GM18511 (cell line): Measurements from ENCODE around the gene SSBP4.
"Not testable (repeated sequence)": the region's sequence is repeated elsewhere in the genome, so short reads cannot be mapped to it uniquely, and the experiment has no call there.

Experiments
- ATAC-seq: cut with Tn5 transposase; IDR thresholded peaks from one replicate; pipeline ENCODE4 v1.9.1; 2021; ENCODE audit warnings: mild to moderate bottlenecking, moderate library complexity; ENCODE audit not compliant: unreplicated experiment

The SSBP4 gene

DNA sequence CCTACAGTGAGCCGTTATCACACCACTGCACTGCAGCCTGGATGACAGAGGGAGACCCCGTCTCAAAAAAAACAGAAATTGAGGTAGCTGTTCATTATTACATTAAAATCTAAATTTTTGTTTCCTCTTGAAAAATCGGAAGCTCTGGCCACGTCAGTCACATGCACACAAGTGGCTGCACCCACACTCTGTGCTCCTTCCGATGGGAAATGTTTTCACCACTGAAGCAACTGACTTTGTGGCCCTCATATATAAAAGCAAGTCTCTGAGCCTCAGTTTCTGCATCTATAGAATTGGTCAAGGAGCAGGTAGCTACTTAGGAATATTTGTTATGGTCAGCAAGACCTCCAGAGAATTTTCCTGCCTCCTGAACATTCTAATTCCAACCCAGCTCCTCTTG lies 26.3 kb upstream of the SSBP4 start:
- no peak for ATAC-seq

DNA sequence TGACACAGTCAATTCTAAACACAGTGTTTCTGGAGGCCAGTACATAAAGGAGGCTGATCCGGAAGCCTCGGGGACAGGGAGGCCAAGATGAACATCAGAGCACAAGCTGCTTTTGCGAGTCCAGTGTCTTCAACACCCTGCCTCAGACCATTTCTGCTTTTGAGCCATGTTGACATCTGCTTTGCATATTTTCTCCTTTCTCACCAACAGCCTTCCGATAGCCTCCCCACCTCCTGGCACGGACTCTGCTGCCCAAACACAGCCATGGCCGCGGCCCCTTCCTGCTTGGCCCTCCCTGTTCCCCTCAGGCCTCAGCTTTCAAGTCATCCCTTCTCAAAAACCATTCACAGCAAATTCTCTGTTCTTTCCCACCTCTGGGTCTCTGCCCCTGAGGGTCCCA lies 25.4 kb upstream of the SSBP4 start:
- no peak for ATAC-seq

DNA sequence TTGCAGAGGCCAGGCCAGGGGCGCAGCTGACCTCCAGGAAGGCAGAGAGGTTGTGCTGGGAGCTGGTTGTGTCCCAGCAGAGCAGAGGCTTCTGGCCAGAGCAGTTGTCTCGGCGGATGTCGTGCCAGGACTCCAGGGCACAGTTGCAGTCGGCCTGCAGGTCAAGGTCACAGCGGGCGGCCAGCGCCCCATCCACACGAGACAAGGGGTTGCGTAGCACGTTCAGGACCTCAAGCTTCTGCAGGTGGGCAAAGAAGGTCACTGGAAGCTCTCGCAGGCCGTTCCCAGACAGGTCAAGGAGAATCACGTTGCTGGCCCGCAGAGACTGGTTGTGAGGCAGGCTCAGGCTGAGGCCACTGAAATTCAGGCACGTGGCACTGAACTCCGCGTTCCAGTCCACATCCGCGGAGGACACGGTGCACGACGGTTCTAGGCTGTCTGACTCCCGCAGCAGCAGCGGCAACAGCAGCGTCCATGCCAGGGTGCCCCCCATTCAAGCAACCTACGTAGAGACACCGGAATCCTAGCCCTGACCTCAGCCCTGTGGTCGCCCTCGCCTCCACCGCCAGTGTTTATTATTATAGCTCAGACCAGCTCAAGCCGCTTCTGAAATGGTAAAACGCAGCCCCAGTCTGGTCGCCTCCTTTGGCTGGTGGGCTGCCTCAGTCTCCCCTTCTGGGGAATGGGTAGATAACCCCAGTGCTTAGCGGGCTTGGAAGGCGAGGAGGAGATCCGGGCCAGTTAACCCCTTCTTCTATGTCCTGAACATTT lies 22.5 kb upstream of the SSBP4 start:
- no peak for ATAC-seq

DNA sequence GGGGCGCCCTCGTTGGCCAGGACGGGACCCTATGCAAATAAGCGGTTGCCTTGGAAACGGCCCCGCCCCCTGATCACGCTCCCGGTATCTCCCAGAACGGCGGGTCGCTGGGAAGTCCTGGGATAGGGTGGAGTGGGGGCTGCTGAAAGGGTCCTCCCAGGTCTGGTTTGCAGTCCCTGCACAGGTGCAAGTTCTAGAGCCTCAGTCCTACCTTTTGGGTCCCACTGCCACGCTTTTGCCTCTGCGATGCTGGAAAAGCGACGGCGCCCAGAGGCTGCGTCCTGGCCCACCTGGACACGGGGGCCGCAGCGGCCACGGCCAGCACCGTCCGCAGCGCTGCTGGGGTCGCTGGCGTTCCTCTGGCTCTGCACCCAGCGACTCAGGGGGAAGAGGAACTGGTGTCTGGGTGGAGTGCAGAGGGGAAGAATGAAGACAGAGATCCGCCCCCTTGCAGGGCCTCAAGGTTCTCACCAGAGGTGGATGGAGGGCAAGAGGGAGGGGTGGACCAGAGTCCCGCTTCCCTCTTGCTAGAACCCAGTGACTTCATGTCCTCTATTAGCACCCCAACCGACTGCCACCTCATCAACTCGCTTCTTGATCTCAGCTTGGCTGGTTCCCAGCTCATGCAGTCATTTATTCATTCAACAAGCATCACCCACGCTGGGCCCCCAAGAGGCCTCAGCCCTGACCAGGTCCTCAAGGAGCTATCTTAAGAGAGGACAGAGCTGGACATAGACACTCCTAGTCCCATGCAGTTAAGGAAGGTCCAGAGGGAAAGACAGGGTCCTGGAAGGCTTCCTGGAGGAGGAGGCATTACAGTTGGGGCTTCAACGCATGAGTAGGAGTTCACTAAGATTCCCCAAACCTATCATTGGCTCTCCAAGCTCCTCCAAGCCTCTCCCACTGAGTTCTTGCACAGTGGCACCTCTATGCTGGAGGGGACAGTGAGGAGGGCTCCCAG lies 21.7 kb upstream of the SSBP4 start, which contains the start of gene LRRC25:
LRRC25 (minus strand) TSS at position 381 of the 961 bp plus-strand sequence. CDS start 659 bp downstream, outside the sequence.
- ATAC-seq, result no peak

GRCh38 chr19:18399008-18399407 lies 20.2 kb upstream of the SSBP4 start:
- ATAC-seq, result no peak

- ATAC-seq, result no peak
These were observed 17.6 kb upstream of the SSBP4 start for GRCh38 chr19:18401580-18402112.

- ATAC-seq, result not testable (repeated sequence)
These were observed 16.5 kb upstream of the SSBP4 start for GRCh38 chr19:18402455-18403248.

- not testable (repeated sequence) for ATAC-seq
These were observed 13.4 kb upstream of the SSBP4 start for GRCh38 chr19:18405754-18406153.

- ATAC-seq, result no peak
These were observed 12.4 kb upstream of the SSBP4 start for GRCh38 chr19:18406749-18407148.

GRCh38 chr19:18408053-18408476 lies 11.1 kb upstream of the SSBP4 start:
- no peak for ATAC-seq

GRCh38 chr19:18412610-18413239 lies 6.5 kb upstream of the SSBP4 start:
- no peak for ATAC-seq

- ATAC-seq, result no peak
These were observed 4.6 kb upstream of the SSBP4 start for GRCh38 chr19:18414504-18415177.

GRCh38 chr19:18415178-18415867 lies 3.9 kb upstream of the SSBP4 start:
- ATAC-seq, result no peak

DNA sequence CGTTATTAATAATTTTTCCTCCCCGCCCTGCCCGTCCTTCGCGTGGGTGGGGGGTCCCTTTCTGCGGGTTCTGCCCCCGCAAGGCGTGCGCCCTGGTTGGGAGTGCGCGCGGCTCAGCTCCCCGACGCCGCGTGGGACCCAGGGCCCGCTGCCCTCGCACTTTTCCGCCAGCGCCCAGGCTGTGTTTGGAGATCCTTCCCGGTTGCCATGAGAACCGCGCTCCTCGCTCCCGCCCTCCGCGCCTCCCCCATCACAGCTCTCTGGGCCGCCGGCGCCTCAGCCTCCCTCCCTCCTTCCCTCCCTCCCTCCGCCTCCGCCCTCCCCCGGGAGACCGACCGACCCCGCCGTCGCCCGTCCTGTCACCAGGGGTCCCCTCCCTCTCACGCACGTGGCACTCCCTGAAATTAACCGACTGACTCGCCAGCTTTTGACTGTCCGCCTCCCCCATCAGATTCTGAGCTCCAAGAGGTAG lies 2.4 kb upstream of the SSBP4 start:
- no peak for ATAC-seq

DNA sequence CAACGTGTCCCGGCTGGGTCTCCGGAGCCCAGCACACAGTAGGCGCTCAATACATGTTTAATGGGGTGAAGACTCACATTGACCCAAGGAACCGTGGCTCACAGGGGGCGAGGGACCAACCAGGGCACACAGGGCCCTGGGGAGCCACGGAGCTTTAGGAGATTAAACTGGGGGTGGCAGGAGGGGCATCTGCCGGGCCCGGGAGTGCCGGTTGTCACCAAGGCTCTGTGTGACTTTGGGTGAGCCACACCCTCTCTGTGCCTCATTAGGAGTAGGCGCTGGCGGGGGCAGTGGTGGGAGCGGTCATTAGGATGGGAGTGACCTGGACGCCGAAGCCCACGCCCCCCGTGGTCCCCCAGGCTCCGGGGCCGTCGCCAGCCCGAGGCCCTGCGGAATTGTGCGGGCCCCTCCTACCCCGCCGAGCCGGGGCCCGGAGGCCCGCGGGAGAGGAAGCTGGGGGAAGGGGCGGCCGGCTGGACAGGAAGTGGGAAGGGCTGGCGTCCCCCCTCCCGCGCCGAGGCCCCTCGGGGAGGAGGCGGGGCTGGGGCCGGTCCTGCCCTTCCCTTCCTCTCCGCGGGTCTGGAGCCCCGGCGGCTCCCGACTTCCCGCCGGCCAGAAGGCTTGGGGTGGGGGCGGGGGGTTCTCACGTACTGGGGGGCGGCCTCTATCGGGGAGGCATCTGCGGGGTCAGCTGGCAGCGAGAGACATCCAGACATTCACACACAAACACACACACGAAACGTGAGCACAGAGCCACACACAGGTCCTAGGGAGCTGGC lies 1.8 kb upstream of the SSBP4 start:
- no peak for ATAC-seq

DNA sequence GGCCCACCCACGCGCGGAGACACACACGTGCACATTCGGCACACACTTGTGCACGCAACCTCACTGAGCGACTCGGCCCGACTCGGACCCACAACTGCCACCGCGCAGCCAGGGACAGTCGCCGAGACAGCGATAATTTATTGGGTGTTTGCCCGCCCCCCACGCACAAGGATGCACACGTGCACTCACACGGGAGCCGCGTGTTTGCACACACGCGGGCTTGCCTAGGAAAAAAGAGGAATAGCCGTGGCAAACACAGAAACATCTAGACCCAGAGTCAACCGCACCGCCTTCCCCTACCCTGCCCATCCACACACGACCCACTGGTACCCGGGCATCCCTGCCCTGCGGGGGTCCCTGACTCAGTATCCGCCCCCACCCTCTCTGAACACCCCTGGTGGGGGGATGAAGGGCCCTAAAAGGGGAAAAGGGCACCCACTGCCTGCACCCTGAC lies 1.1 kb upstream of the SSBP4 start:
- ATAC-seq, result no peak

DNA sequence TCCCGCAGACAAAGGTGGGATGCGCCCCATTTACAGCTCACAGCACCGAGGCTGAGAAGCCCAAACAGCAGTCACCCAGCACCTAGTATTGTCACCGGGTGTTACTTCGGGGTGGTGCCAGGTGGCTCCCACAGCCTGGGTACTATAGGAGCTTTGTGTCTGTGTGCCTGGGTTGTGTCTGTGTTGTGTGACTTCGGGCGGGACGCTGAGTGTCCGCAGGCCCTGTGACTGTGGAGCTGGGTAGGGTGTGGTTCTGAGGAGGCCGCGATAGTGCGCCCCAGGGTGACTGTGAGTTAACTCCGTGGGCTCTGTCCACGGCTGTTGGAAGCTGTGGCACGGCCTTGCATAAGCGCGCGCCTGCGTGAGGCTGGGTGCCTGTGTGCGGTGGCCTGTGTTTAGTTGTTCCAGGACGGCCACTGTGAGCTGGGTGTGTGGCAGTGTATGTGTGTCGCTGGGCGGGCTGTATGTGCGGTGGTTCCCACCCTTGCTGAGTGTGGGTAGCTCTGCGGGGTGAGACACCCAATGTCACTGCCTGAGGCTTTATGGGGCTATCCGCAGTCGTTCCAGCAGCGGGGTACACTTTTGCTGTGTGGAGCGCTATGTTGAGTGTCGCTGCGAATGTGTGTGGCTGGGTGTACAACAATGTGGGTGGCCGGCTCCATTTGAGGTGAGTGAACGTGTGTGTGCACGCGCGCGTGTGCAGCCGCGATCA lies 559 bp upstream of the SSBP4 start:
- no peak for ATAC-seq
